GM12878 (cell line): ENCODE results near the gene KLF3. TPM values are rescaled to one million over a fixed set of nuclear protein-coding genes. Genes with fewer than 3 reads are reported as not detected.

Experiments used
- ATAC-seq: fragments of 200-7000 bp; cut with Tn5 transposase; 3 replicates; pipeline ENCODE4 v1.9.1; 2020; ENCODE audit warnings: mild to moderate bottlenecking, moderate library complexity
- BruUV-seq: library from RNA; stranded (reverse); fragments of 400-500 nt; replicated peaks from 2 replicates; lab custom pipeline; 2021; lab: Mats Ljungman, UMichigan
- CTCF ChIA-PET: fragments of 300-600 bp; sonication (Branson Sonifier 250); formaldehyde crosslinking; extraction: SDS; loops from one replicate; lab custom pipeline; 2021; ENCODE audit warnings: inconsistent platforms; lab: Yijun Ruan, JAX
- POLR2A ChIA-PET: fragments of 350-600 bp; formaldehyde crosslinking; extraction: SDS; loops from one replicate; lab custom pipeline; 2021; ENCODE audit warnings: inconsistent platforms; lab: Charles Lee
- RAD21 ChIA-PET: fragments of 300-600 bp; sonication (Branson Sonifier 250); formaldehyde crosslinking; loops from one replicate; lab custom pipeline; 2023; ENCODE audit warnings: antibody characterized with exemption; ENCODE audit not compliant: unreplicated experiment; lab: Charles Lee
- SMC1A ChIA-PET: fragments of 300-600 bp; sonication (Branson Sonifier 250); formaldehyde crosslinking; loops from one replicate; lab custom pipeline; 2023; ENCODE audit not compliant: unreplicated experiment, uncharacterized antibody; lab: Charles Lee
- DNase-seq: peaks from one replicate; pipeline ENCODE4 v3.0.0-alpha.2; 2011; ENCODE audit warnings: low read depth, low spot score
- FAIRE-seq: peaks from 3 replicates; lab custom pipeline; 2011; peaks lifted over from hg19 to GRCh38; lab: Jason Lieb, UNC
- H2AFZ ChIP-seq: 2 replicates; pipeline ENCODE4 v1.6.0; 2011; ENCODE audit warnings: low read depth, low read length, control low read depth; ENCODE audit not compliant: control insufficient read depth
- H3K27ac ChIP-seq: 2 replicates; pipeline ENCODE4 v1.5.1; 2011; ENCODE audit warnings: control low read depth; ENCODE audit not compliant: control insufficient read depth, insufficient read depth
- H3K27me3 ChIP-seq, 2 experiments: replicated peaks in 1 of 2; 2 replicates each; pipeline versions ENCODE4 v1.6.0 to v1.6.1; 2011; ENCODE audit warnings: low read length in 1 of 2; ENCODE audit not compliant: control insufficient read depth in 2 of 2, insufficient read depth in 2 of 2
- H3K36me3 ChIP-seq, 2 experiments: 2 replicates each; pipeline ENCODE4 v1.5.1; 2011; ENCODE audit warnings: low read length in 1 of 2; ENCODE audit not compliant: control insufficient read depth in 2 of 2, insufficient read depth in 2 of 2
- H3K4me1 ChIP-seq: 2 replicates; pipeline ENCODE4 v1.6.1; 2011; ENCODE audit warnings: mild to moderate bottlenecking, low read length, moderate library complexity, mixed read lengths; ENCODE audit not compliant: control insufficient read depth, insufficient read depth
- H3K4me2 ChIP-seq: 2 replicates; pipeline ENCODE4 v1.6.0; 2011; ENCODE audit warnings: control low read depth; ENCODE audit not compliant: control insufficient read depth, insufficient read depth
- H3K4me3 ChIP-seq: fragments of 200-600 bp; sonication (generic); 2 replicates; pipeline ENCODE4 v1.5.1; 2016
- H3K79me2 ChIP-seq: 2 replicates; pipeline ENCODE4 v1.6.0; 2011; ENCODE audit warnings: low read length; ENCODE audit not compliant: control insufficient read depth, insufficient read depth
- H3K9ac ChIP-seq: 2 replicates; pipeline ENCODE4 v1.8.0; 2011; ENCODE audit warnings: low read length, control low read depth, mixed read lengths; ENCODE audit not compliant: control insufficient read depth, insufficient read depth
- H3K9me3 ChIP-seq: replicated peaks from 3 replicates; pipeline ENCODE4 v1.5.1; 2011; ENCODE audit warnings: mild to moderate bottlenecking, low read length; ENCODE audit not compliant: control insufficient read depth, insufficient read depth
- H4K20me1 ChIP-seq: 2 replicates; pipeline ENCODE4 v1.6.0; 2011; ENCODE audit not compliant: control insufficient read depth, insufficient read depth
- ZBED1 ChIP-seq: IDR thresholded peaks from 2 replicates; pipeline ENCODE4 v1.6.1; 2016; ENCODE audit warnings: borderline replicate concordance
- WGBS: methylation state at CpG from one replicate; pipeline ENCODE4 v1.1.6; 2016; ENCODE audit warnings: low lambda C conversion rate; ENCODE audit not compliant: insufficient replicate concordance, insufficient coverage; ENCODE audit errors: missing lambda C conversion rate; 5-methylcytosine and 5-hydroxymethylcytosine counted together
- in situ Hi-C: fragments of 300-500 bp; cut with MboI; formaldehyde crosslinking; loops from 9 replicates; pipeline ENCODE4 v1.14.3; 2018; ENCODE audit warnings: mixed read lengths
- intact Hi-C: fragments of 100-400 bp; cut with micrococcal nuclease; formaldehyde crosslinking; loops from one replicate; pipeline ENCODE4 v1.14.2; 2022; ENCODE audit not compliant: unreplicated experiment
- polyA plus RNA-seq, 11 experiments: library from polyadenylated mRNA; depleted of rRNA in 4 of 11; unstranded in 6 of 11; stranded (reverse) in 5 of 11; fragments of >200 nt; fragmentation: Nextera tagmentation in 4 of 11; fragmentation: Illumina TruSeq in 1 of 11; extraction: Ambion mirVana in 4 of 11; extraction: Trizol in 1 of 11; gene quantifications; 1 replicate in 1 of 11; 2 replicates in 10 of 11; pipeline versions ENCODE4 v1.2.1 to v1.2.3, GENCODE V29; 2011 to 2016; ENCODE audit warnings: inconsistent platforms in 2 of 11, missing spikeins in 2 of 11, low read depth in 1 of 11
- total RNA-seq, 4 experiments: library from RNA; depleted of rRNA in 3 of 4; stranded (reverse); fragments of >200 nt in 3 of 4; fragmentation: Illumina TruSeq in 1 of 4; extraction: Trizol in 1 of 4; gene quantifications; 2 replicates each; pipeline versions ENCODE4 v1.2.1 to v1.2.3, GENCODE V29; 2013 to 2021
- TF ChIP-seq, protein P1 (sequence below): fragments of 450-650 bp; IDR thresholded peaks from 2 replicates; pipeline ENCODE4 v1.6.1; 2016; ENCODE audit warnings: mild to moderate bottlenecking
- TF ChIP-seq, protein P2 (sequence below): fragments of 450-650 bp; IDR thresholded peaks from 2 replicates; pipeline ENCODE4 v1.6.1; 2017; ENCODE audit warnings: low read depth, mild to moderate bottlenecking, moderate library complexity
- TF ChIP-seq, protein P3 (sequence below): IDR thresholded peaks from 2 replicates; pipeline ENCODE4 v1.6.1; 2011; ENCODE audit warnings: low read depth, mild to moderate bottlenecking, low read length, moderate library complexity, borderline replicate concordance; ENCODE audit errors: extremely low read depth

The KLF3 gene
- total and polyA plus RNA-seq, 10 of the 15 experiments (the other 5 are each of a cell fraction or from before 2014, with no cell fraction given) = 1.4 to 5.8 (median 2.1) TPM

DNA sequence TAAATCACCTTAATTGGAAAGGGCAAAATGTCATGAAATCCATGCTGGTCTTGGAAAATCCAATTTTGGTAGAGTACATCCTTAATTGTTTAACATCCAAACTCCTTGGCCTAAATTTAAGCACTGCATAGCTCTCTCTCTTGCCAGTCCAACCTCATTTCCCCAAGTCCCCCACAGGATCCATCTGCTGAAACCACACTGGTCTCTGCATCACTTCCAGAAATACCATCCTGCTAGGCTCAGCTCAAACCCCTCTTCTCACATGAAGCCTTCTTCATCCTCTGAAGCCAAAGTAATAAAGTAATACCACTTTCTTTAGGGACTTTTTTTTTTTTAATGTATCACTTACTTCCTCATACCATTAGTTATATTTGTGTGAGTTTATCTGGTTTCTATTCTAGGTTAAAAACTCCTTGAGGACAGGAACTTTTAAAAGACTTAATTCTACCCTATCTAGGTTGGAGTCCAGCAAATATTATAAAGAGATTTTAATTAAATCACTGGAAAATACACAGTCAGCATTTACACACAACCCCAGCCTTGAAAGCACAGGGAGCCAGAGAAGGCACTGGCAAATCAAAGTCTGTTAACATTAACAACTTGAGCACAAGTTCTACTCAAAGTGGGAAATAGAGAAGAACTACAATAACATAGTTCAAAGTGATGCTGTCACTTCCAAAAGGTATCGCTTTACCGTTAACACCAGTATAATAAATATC is 16.7 kb upstream of the KLF3 start:
- Histone ChIP-seq H3K9ac (no peak overlapping the region), H3K36me3 (no peaks in the 10 kb centered on the region), H3K79me2 (no peaks in the 10 kb centered on the region), H3K27ac (no peak overlapping the region), H3K4me3 (no peak overlapping the region), H4K20me1 (no peaks in the 10 kb centered on the region), H3K27me3 (peaks cover 0 to 3% of the 10 kb centered on the region in 2 experiments; a peak in 1 of 4 replicates), H3K4me1 (no peaks in the 10 kb centered on the region), H2AFZ (no peak overlapping the region), H3K4me2 (no peak overlapping the region), H3K9me3 (no peaks in the 10 kb centered on the region)
- RAD21 ChIA-PET = no interaction called here
- DNase-seq (no peak), FAIRE-seq (no peak), ATAC-seq (no peak)
- POLR2A ChIA-PET = no interaction called here
- CTCF ChIA-PET = no interaction called here
- SMC1A ChIA-PET = no interaction called here
- intact Hi-C loops (no loop called here), in situ Hi-C loops (no loop called here)
- WGBS = 98% methylated on average over 2 of the region's 2 CpGs
- TF ChIP-seq, protein P1, sequence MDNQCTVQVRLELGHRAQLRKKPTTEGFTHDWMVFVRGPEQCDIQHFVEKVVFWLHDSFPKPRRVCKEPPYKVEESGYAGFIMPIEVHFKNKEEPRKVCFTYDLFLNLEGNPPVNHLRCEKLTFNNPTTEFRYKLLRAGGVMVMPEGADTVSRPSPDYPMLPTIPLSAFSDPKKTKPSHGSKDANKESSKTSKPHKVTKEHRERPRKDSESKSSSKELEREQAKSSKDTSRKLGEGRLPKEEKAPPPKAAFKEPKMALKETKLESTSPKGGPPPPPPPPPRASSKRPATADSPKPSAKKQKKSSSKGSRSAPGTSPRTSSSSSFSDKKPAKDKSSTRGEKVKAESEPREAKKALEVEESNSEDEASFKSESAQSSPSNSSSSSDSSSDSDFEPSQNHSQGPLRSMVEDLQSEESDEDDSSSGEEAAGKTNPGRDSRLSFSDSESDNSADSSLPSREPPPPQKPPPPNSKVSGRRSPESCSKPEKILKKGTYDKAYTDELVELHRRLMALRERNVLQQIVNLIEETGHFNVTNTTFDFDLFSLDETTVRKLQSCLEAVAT = no peak
- TF ChIP-seq, protein P2, sequence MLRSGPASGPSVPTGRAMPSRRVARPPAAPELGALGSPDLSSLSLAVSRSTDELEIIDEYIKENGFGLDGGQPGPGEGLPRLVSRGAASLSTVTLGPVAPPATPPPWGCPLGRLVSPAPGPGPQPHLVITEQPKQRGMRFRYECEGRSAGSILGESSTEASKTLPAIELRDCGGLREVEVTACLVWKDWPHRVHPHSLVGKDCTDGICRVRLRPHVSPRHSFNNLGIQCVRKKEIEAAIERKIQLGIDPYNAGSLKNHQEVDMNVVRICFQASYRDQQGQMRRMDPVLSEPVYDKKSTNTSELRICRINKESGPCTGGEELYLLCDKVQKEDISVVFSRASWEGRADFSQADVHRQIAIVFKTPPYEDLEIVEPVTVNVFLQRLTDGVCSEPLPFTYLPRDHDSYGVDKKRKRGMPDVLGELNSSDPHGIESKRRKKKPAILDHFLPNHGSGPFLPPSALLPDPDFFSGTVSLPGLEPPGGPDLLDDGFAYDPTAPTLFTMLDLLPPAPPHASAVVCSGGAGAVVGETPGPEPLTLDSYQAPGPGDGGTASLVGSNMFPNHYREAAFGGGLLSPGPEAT = no peak
- TF ChIP-seq, protein P3, sequence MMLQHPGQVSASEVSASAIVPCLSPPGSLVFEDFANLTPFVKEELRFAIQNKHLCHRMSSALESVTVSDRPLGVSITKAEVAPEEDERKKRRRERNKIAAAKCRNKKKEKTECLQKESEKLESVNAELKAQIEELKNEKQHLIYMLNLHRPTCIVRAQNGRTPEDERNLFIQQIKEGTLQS = no peak
- no peak for TF ChIP-seq ZBED1
- no TSS peak for BruUV-seq
